IPS DF 4.7 (cell line): ENCODE results near the gene IFRD2.
"Not testable (repeated sequence)": the region's sequence is repeated elsewhere in the genome, so short reads cannot be mapped to it uniquely, and the experiment has no call there.

Experiments used
- DNase-seq: peaks from one replicate; pipeline ENCODE4 v3.0.0-alpha.2; 2013; ENCODE audit warnings: low spot score; ENCODE audit errors: extremely low read depth

The IFRD2 gene

GRCh38 chr3:50254577-50255250, 37.5 kb downstream of the IFRD2 start:
- no peak for DNase-seq

GRCh38 chr3:50251220-50251619, 41.0 kb downstream of the IFRD2 start:
- DNase-seq = no peak

- DNase-seq = no peak
Observed at GRCh38 chr3:50250514-50250913, 41.7 kb downstream of the IFRD2 start.

- DNase-seq = no peak
Observed at GRCh38 chr3:50249457-50249856, 42.8 kb downstream of the IFRD2 start.

- no peak for DNase-seq
Observed at GRCh38 chr3:50248387-50248786, 43.8 kb downstream of the IFRD2 start.

- no peak for DNase-seq
Observed at GRCh38 chr3:50246517-50246954, 45.7 kb downstream of the IFRD2 start.

- DNase-seq = no peak
Observed at GRCh38 chr3:50245831-50246516, 46.3 kb downstream of the IFRD2 start.

GRCh38 chr3:50245251-50245745, 46.9 kb downstream of the IFRD2 start:
- no peak for DNase-seq

GRCh38 chr3:50244813-50245212, 47.4 kb downstream of the IFRD2 start:
- not testable (repeated sequence) for DNase-seq

- no peak for DNase-seq
Observed at GRCh38 chr3:50243543-50243895, 48.7 kb downstream of the IFRD2 start.

GRCh38 chr3:50242851-50243542, 49.2 kb downstream of the IFRD2 start:
- no peak for DNase-seq

GRCh38 chr3:50242381-50242770, 49.9 kb downstream of the IFRD2 start:
- DNase-seq = no peak

GRCh38 chr3:50241713-50242380, 50.4 kb downstream of the IFRD2 start:
- no peak for DNase-seq

- DNase-seq = no peak
Observed at GRCh38 chr3:50241163-50241562, 51.1 kb downstream of the IFRD2 start.

- DNase-seq = no peak
Observed at GRCh38 chr3:50239649-50240048, 52.6 kb downstream of the IFRD2 start.

GRCh38 chr3:50238549-50239026, 53.6 kb downstream of the IFRD2 start:
- no peak for DNase-seq

GRCh38 chr3:50237754-50238548, 54.3 kb downstream of the IFRD2 start:
- no peak for DNase-seq
